ENCODE data around the gene GARIN5A.
"Not testable (repeated sequence)": the region's sequence is repeated elsewhere in the genome, so short reads cannot be mapped to it uniquely, and the experiment has no call there.

Gene GARIN5A

GRCh38 chr19:50475101-50475568 lies 1.5 kb downstream of the GARIN5A start:
- TF ChIP-seq POLR2AphosphoS5 (IDR thresholded peaks at IDR 0.05; ENCODE audit: low read depth) (no peak), CTCF (IDR thresholded peaks at IDR 0.05; ENCODE audit: insufficient read depth, low read length) (no peak), GABPA (IDR thresholded peaks at IDR 0.05; ENCODE audit: low read depth) (no peak)
- TF ChIP-seq, protein P1, sequence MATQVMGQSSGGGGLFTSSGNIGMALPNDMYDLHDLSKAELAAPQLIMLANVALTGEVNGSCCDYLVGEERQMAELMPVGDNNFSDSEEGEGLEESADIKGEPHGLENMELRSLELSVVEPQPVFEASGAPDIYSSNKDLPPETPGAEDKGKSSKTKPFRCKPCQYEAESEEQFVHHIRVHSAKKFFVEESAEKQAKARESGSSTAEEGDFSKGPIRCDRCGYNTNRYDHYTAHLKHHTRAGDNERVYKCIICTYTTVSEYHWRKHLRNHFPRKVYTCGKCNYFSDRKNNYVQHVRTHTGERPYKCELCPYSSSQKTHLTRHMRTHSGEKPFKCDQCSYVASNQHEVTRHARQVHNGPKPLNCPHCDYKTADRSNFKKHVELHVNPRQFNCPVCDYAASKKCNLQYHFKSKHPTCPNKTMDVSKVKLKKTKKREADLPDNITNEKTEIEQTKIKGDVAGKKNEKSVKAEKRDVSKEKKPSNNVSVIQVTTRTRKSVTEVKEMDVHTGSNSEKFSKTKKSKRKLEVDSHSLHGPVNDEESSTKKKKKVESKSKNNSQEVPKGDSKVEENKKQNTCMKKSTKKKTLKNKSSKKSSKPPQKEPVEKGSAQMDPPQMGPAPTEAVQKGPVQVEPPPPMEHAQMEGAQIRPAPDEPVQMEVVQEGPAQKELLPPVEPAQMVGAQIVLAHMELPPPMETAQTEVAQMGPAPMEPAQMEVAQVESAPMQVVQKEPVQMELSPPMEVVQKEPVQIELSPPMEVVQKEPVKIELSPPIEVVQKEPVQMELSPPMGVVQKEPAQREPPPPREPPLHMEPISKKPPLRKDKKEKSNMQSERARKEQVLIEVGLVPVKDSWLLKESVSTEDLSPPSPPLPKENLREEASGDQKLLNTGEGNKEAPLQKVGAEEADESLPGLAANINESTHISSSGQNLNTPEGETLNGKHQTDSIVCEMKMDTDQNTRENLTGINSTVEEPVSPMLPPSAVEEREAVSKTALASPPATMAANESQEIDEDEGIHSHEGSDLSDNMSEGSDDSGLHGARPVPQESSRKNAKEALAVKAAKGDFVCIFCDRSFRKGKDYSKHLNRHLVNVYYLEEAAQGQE (IDR thresholded peaks at IDR 0.05; ENCODE audit: insufficient replicate concordance, low read depth), result no peak
- DNase-seq (ENCODE audit: low read depth in 1 of 2, low spot score in 1 of 2), result no peak
- no peak overlapping the region for H3K27ac ChIP-seq (replicated peaks)
- H3K27me3 ChIP-seq (ENCODE audit: insufficient read depth, poor library complexity, severe bottlenecking), result no peaks in the 10 kb centered on the region
- H3K4me3 ChIP-seq (replicated peaks; ENCODE audit: insufficient read depth, low read length), result no peak overlapping the region

- not testable (repeated sequence) for H3K27me3 ChIP-seq (ENCODE audit: insufficient read depth, poor library complexity, severe bottlenecking); DNase-seq (ENCODE audit: low read depth in 1 of 2, low spot score in 1 of 2); H3K4me3 ChIP-seq (replicated peaks; ENCODE audit: insufficient read depth, low read length); H3K27ac ChIP-seq (replicated peaks)
Observed at GRCh38 chr19:50473336-50473735, 3.3 kb downstream of the GARIN5A start.

DNA sequence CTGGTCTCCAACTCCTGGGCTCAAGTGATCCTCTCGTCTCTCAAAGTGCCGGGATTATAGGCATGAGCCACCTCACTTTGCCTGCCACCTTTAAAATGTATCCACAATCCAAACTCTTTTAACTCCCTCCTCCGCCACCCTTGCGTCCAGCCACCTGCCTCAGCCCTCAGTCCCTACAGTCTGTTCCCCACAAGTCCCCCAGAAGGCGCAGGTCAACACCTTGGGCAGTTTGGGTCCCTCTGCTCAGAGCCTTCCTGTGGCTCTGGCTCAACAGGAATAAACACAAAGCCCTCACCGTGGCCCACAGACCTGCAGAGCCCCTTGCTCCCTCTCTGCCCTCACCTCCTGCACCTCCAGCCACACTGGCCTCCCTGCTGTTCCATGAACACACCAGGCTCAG lies 7.8 kb downstream of the GARIN5A start:
- DNase-seq (ENCODE audit: low read depth in 1 of 2, low spot score in 1 of 2), result no peak
- Histone ChIP-seq H3K4me3 (replicated peaks; ENCODE audit: insufficient read depth, low read length) (no peak overlapping the region), H3K27me3 (ENCODE audit: insufficient read depth, poor library complexity, severe bottlenecking) (no peaks in the 10 kb centered on the region), H3K27ac (replicated peaks) (no peak overlapping the region)
- TF ChIP-seq GABPA (IDR thresholded peaks at IDR 0.05; ENCODE audit: low read depth), result no peak
- no peak for TF ChIP-seq SPI1 (IDR thresholded peaks at IDR 0.05; ENCODE audit: borderline replicate concordance, low read depth)
- TF ChIP-seq CTCF (IDR thresholded peaks at IDR 0.05; ENCODE audit: insufficient read depth, low read length), result no peak
- no peak for TF ChIP-seq POLR2AphosphoS5 (IDR thresholded peaks at IDR 0.05; ENCODE audit: low read depth)
- TF ChIP-seq, protein P1 (IDR thresholded peaks at IDR 0.05; ENCODE audit: insufficient replicate concordance, low read depth), result no peak

DNA sequence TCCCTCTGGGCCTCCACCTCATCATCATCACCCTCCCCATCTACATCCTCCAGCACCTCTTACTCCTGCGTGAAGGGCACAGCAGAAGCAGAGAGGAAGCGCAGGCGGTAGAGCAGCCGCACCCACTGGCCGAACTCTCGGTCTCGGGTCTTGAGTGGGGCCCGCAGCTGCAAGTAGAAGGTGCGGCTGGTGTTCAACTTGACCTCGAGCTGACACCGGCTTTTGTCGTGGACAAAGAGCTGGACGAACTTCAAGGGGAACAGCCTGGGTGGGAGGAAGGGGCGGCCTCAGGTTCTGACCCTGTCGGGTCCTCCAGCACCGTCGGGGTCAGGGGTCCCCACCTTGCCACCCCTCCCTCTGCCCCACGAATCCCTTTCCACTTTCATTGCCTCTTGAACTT lies 9.1 kb downstream of the GARIN5A start:
- no peak for DNase-seq (ENCODE audit: low read depth in 1 of 2, low spot score in 1 of 2)
- Histone ChIP-seq H3K4me3 (replicated peaks; ENCODE audit: insufficient read depth, low read length) (no peak overlapping the region), H3K27me3 (ENCODE audit: insufficient read depth, poor library complexity, severe bottlenecking) (no peaks in the 10 kb centered on the region), H3K27ac (replicated peaks) (no peak overlapping the region)
- no peak for TF ChIP-seq CTCF (IDR thresholded peaks at IDR 0.05; ENCODE audit: insufficient read depth, low read length)

All from HL-60 (cell line).